CD14-positive monocyte (primary cell): ENCODE measurements around the gene VIP. TPM values are rescaled to one million over a fixed set of nuclear protein-coding genes. Genes with fewer than 3 reads are reported as not detected.

Experiments
- DNase-seq, 3 donors: peaks; one replicate each; pipeline ENCODE4 v3.0.0-alpha.2; 2011 to 2022
- H2AFZ ChIP-seq: 2 replicates; pipeline ENCODE4 v1.6.0; 2012; ENCODE audit warnings: mild to moderate bottlenecking, low read depth, low read length, inconsistent platforms; ENCODE audit not compliant: insufficient read depth, poor library complexity, severe bottlenecking
- H3K27ac ChIP-seq, 2 donors: 1 replicate in 1 of 2; 2 replicates in 1 of 2; pipeline ENCODE4 v1.5.1; 2012 to 2013; ENCODE audit warnings: low read length in 2 of 2, control low read depth in 1 of 2, inconsistent platforms in 1 of 2, low read depth in 1 of 2, mild to moderate bottlenecking in 1 of 2
- H3K27me3 ChIP-seq, 2 donors: one replicate each; pipeline versions ENCODE4 v1.6.0 to v1.6.1; 2011 to 2013; ENCODE audit warnings: low read length in 2 of 2; ENCODE audit not compliant: control insufficient read depth in 2 of 2, insufficient read depth in 2 of 2
- H3K36me3 ChIP-seq, 2 donors: replicated peaks in 1 of 2; 1 replicate in 1 of 2; 2 replicates in 1 of 2; pipeline versions ENCODE4 v1.5.1 to v1.6.1; 2012 to 2013; ENCODE audit warnings: low read length in 2 of 2, control low read depth in 1 of 2, inconsistent platforms in 1 of 2, mild to moderate bottlenecking in 1 of 2; ENCODE audit not compliant: insufficient read depth in 2 of 2, control insufficient read depth in 1 of 2
- H3K4me1 ChIP-seq, 2 donors: 1 replicate in 1 of 2; 2 replicates in 1 of 2; pipeline versions ENCODE4 v1.5.1 to v1.6.1; 2012 to 2013; ENCODE audit warnings: low read length in 2 of 2, control low read depth in 1 of 2, inconsistent platforms in 1 of 2, mild to moderate bottlenecking in 1 of 2, moderate library complexity in 1 of 2; ENCODE audit not compliant: insufficient read depth in 2 of 2, control insufficient read depth in 1 of 2
- H3K4me2 ChIP-seq: replicated peaks from 2 replicates; pipeline ENCODE3; 2012; ENCODE audit warnings: low read length, moderate library complexity, mild to moderate bottlenecking; ENCODE audit not compliant: poor library complexity, severe bottlenecking; ENCODE audit errors: extremely low read depth
- H3K4me3 ChIP-seq, 3 experiments: fragments of 200-600 bp in 1 of 3; sonication (generic) in 1 of 3; replicated peaks in 1 of 3; 1 replicate in 2 of 3; 2 replicates in 1 of 3; pipeline ENCODE4 v1.5.1; 2011 to 2013; ENCODE audit warnings: low read length in 3 of 3, mild to moderate bottlenecking in 3 of 3, control low read depth in 2 of 3, low read depth in 2 of 3, inconsistent platforms in 1 of 3, moderate library complexity in 1 of 3
- H3K79me2 ChIP-seq: 2 replicates; pipeline ENCODE4 v1.6.0; 2012; ENCODE audit warnings: mild to moderate bottlenecking, control low read depth, inconsistent platforms, low read length, moderate library complexity; ENCODE audit not compliant: insufficient read depth
- H3K9ac ChIP-seq: 2 replicates; pipeline ENCODE4 v1.6.0; 2017; ENCODE audit warnings: low read length, mild to moderate bottlenecking; ENCODE audit not compliant: insufficient read depth, poor library complexity, severe bottlenecking
- H3K9me3 ChIP-seq, 2 donors: replicated peaks in 1 of 2; 1 replicate in 1 of 2; 2 replicates in 1 of 2; pipeline versions ENCODE4 v1.5.1 to v1.6.1; 2012 to 2013; ENCODE audit warnings: low read length in 2 of 2, control low read depth in 1 of 2; ENCODE audit not compliant: control insufficient read depth in 1 of 2, insufficient read depth in 1 of 2
- H4K20me1 ChIP-seq: 2 replicates; pipeline ENCODE4 v1.6.0; 2012; ENCODE audit warnings: mild to moderate bottlenecking, low read length, control low read depth, moderate library complexity; ENCODE audit not compliant: insufficient read depth
- H3K27ac Mint-ChIP-seq, 7 donors: one replicate each; pipeline ENCODE4 v1.8.0; 2020; ENCODE audit warnings: mild to moderate bottlenecking in 7 of 7, mixed read lengths in 7 of 7, moderate library complexity in 6 of 7, inconsistent platforms in 2 of 7
- H3K27me3 Mint-ChIP-seq, 3 donors: one replicate each; pipeline ENCODE4 v1.8.0; 2021 to 2022; ENCODE audit warnings: low read depth in 3 of 3, mild to moderate bottlenecking in 3 of 3, mixed read lengths in 3 of 3, moderate library complexity in 3 of 3, inconsistent platforms in 1 of 3
- H3K36me3 Mint-ChIP-seq, 2 donors: one replicate each; pipeline ENCODE4 v1.8.0; 2020; ENCODE audit warnings: mixed read lengths in 2 of 2, inconsistent platforms in 1 of 2, mild to moderate bottlenecking in 1 of 2
- H3K4me1 Mint-ChIP-seq: one replicate; pipeline ENCODE4 v1.8.0; 2020; ENCODE audit warnings: mild to moderate bottlenecking, mixed read lengths
- H3K4me3 Mint-ChIP-seq, 2 donors: one replicate each; pipeline ENCODE4 v1.8.0; 2020; ENCODE audit warnings: mild to moderate bottlenecking in 2 of 2, mixed read lengths in 2 of 2, moderate library complexity in 1 of 2
- H3K9me3 Mint-ChIP-seq, 7 donors: one replicate each; pipeline ENCODE4 v1.8.0; 2020 to 2022; ENCODE audit warnings: mixed read lengths in 7 of 7, mild to moderate bottlenecking in 6 of 7, moderate library complexity in 6 of 7, inconsistent platforms in 2 of 7
- WGBS: methylation state at CpG from one replicate; pipeline ENCODE4 v1.1.5; 2013; ENCODE audit warnings: missing lambda C conversion rate; ENCODE audit not compliant: insufficient coverage; 5-methylcytosine and 5-hydroxymethylcytosine counted together
- intact Hi-C, 2 donors: fragments of 100-400 bp; cut with micrococcal nuclease; formaldehyde crosslinking; loops; one replicate each; pipeline versions ENCODE4 v1.15.0 to v1.15.1; 2023
- polyA plus RNA-seq, 3 donors: library from polyadenylated mRNA; depleted of rRNA in 1 of 3; unstranded in 2 of 3; stranded (reverse) in 1 of 3; fragments of 300-500 nt in 2 of 3; fragments of >200 nt in 1 of 3; fragmentation: Illumina TruSeq in 2 of 3; gene quantifications; 1 replicate in 2 of 3; 2 replicates in 1 of 3; pipeline ENCODE4 v1.2.3, GENCODE V29; 2012 to 2021
- TF ChIP-seq, protein P1 (sequence below): fragments of 200-600 bp; IDR thresholded peaks from one replicate; pipeline ENCODE4 v1.8.0; 2022; ENCODE audit warnings: antibody characterized with exemption, mild to moderate bottlenecking

VIP gene
- polyA plus RNA-seq, 3 donors: not detected

DNA sequence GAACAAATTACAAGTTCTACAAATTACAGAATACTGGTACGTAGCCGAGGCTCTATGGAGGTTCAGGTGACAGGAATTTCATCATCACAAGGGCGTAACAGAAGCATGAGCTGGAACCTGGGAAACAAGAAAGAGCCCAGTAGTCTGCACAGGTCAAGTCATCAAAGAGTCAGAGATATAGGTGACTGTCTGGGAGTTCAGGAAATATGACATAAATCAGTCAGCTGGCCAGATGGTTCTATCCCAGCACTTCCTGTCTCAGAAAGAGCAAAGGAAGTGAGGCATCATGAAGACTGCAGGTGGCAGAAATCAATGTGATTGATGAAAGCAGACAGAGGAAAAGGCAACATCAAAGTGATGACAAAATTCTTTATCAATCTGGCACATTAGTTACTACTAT is 29.6 kb upstream of the VIP start:
- TF ChIP-seq, protein P1, sequence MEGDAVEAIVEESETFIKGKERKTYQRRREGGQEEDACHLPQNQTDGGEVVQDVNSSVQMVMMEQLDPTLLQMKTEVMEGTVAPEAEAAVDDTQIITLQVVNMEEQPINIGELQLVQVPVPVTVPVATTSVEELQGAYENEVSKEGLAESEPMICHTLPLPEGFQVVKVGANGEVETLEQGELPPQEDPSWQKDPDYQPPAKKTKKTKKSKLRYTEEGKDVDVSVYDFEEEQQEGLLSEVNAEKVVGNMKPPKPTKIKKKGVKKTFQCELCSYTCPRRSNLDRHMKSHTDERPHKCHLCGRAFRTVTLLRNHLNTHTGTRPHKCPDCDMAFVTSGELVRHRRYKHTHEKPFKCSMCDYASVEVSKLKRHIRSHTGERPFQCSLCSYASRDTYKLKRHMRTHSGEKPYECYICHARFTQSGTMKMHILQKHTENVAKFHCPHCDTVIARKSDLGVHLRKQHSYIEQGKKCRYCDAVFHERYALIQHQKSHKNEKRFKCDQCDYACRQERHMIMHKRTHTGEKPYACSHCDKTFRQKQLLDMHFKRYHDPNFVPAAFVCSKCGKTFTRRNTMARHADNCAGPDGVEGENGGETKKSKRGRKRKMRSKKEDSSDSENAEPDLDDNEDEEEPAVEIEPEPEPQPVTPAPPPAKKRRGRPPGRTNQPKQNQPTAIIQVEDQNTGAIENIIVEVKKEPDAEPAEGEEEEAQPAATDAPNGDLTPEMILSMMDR: no peak
- no peaks in the 10 kb centered on the region for H3K36me3 ChIP-seq
- H3K4me1 ChIP-seq: no peaks in the 10 kb centered on the region
- no peaks in the 10 kb centered on the region for H3K27me3 Mint-ChIP-seq
- H3K27me3 ChIP-seq: no peaks in the 10 kb centered on the region
- H3K79me2 ChIP-seq: no peaks in the 10 kb centered on the region
- H3K36me3 Mint-ChIP-seq: no peaks in the 10 kb centered on the region
- no peak overlapping the region for H3K27ac Mint-ChIP-seq
- intact Hi-C loops: no loop called here
- H3K4me2 ChIP-seq: no peak overlapping the region
- no peaks in the 10 kb centered on the region for H3K4me1 Mint-ChIP-seq
- WGBS: 74% methylated on average over 3 of the region's 3 CpGs
- no peaks in the 10 kb centered on the region for H4K20me1 ChIP-seq
- no peak overlapping the region for H3K27ac ChIP-seq
- peaks cover 0 to 3% (median 0%) of the 10 kb centered on the region in 7 donors for H3K9me3 Mint-ChIP-seq
- H3K9ac ChIP-seq: no peak overlapping the region
- no peaks in the 10 kb centered on the region for H3K9me3 ChIP-seq
- no peak overlapping the region for H2AFZ ChIP-seq
- DNase-seq: no peak
- H3K4me3 Mint-ChIP-seq: no peak overlapping the region
- no peak overlapping the region for H3K4me3 ChIP-seq

DNA sequence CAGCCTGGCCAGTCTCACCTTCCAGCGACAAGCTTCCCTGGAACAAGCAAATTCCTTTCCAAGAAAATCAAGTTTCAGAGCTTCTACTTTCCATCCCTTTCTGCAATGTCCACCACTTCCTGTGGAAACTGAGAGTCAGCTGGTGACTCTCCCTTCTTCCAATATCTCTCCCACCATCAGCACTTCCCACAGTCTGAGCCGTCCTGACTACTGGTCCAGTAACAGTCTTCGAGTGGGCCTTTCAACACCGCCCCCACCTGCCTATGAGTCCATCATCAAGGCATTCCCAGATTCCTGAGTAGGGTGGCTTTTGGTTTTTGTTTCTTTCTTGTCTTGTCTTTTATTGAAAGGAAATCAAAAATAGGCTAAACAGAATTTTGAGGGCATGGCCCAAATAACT is 28.6 kb upstream of the VIP start:
- no peak for DNase-seq
- H3K4me1 ChIP-seq: no peaks in the 10 kb centered on the region
- H3K27me3 ChIP-seq: no peaks in the 10 kb centered on the region
- no peaks in the 10 kb centered on the region for H4K20me1 ChIP-seq
- H3K4me2 ChIP-seq: no peak overlapping the region
- H3K4me3 Mint-ChIP-seq: no peak overlapping the region
- no peak overlapping the region for H3K4me3 ChIP-seq
- TF ChIP-seq, protein P1: no peak
- H3K9ac ChIP-seq: no peak overlapping the region
- H3K9me3 Mint-ChIP-seq: peaks cover 0 to 3% (median 0%) of the 10 kb centered on the region in 7 donors
- no peaks in the 10 kb centered on the region for H3K36me3 Mint-ChIP-seq
- H3K79me2 ChIP-seq: no peaks in the 10 kb centered on the region
- H3K36me3 ChIP-seq: no peaks in the 10 kb centered on the region
- peaks cover 0 to 3% (median 0%) of the 10 kb centered on the region in 3 donors for H3K27me3 Mint-ChIP-seq
- no peak overlapping the region for H2AFZ ChIP-seq
- no peak overlapping the region for H3K27ac ChIP-seq
- peak overlapping the region in 1 of 7 donors; percentile 39 for H3K27ac Mint-ChIP-seq
- intact Hi-C loops: no loop called here
- H3K4me1 Mint-ChIP-seq: no peaks in the 10 kb centered on the region
- WGBS: 100% methylated on average over 1 of the region's 4 CpGs
- H3K9me3 ChIP-seq: no peaks in the 10 kb centered on the region
